ENCODE measurements around the gene TLX2.
A peak's percentile ranks its signal among the peaks of the same experiment; 100 is the strongest.

The TLX2 gene

DNA sequence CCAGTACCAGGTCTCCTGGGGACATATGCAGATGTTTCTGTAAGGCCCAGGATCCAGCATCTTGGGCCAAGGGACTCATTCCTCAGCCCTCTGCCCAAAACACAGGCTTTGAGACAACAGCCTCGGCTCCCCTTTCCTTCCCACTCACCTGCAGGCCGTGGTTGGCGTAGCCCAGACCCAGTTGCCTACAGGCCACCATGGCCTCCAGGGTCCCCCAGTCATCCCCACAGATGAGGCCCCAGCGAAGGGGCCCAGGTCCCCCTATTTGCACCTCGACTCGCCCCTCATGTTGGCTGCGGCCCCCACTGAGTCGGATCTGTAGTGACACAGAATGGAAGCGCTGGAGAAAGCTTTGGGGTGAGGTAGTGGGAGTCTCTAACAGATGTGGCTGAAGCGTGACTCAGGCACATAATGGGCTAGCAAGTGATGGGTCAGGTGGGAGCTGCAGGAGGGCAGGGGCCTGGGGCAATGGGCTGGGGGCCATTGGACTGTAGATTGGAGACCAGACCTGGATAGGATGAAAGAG lies 21.3 kb downstream of the TLX2 start:
- in situ Hi-C loops (cut with MboI; ENCODE audit: low pct_unique_long_range_greater_than_20kb, low sequenced_read_pairs, unreplicated experiment) = no loop called here
- TF ChIP-seq, protein P1, sequence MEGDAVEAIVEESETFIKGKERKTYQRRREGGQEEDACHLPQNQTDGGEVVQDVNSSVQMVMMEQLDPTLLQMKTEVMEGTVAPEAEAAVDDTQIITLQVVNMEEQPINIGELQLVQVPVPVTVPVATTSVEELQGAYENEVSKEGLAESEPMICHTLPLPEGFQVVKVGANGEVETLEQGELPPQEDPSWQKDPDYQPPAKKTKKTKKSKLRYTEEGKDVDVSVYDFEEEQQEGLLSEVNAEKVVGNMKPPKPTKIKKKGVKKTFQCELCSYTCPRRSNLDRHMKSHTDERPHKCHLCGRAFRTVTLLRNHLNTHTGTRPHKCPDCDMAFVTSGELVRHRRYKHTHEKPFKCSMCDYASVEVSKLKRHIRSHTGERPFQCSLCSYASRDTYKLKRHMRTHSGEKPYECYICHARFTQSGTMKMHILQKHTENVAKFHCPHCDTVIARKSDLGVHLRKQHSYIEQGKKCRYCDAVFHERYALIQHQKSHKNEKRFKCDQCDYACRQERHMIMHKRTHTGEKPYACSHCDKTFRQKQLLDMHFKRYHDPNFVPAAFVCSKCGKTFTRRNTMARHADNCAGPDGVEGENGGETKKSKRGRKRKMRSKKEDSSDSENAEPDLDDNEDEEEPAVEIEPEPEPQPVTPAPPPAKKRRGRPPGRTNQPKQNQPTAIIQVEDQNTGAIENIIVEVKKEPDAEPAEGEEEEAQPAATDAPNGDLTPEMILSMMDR (IDR thresholded peaks at IDR 0.05; ENCODE audit: extremely low read depth, insufficient read depth, missing control alignments) = no peak
- DNase-seq (ENCODE audit: low spot score) = no peak

DNA sequence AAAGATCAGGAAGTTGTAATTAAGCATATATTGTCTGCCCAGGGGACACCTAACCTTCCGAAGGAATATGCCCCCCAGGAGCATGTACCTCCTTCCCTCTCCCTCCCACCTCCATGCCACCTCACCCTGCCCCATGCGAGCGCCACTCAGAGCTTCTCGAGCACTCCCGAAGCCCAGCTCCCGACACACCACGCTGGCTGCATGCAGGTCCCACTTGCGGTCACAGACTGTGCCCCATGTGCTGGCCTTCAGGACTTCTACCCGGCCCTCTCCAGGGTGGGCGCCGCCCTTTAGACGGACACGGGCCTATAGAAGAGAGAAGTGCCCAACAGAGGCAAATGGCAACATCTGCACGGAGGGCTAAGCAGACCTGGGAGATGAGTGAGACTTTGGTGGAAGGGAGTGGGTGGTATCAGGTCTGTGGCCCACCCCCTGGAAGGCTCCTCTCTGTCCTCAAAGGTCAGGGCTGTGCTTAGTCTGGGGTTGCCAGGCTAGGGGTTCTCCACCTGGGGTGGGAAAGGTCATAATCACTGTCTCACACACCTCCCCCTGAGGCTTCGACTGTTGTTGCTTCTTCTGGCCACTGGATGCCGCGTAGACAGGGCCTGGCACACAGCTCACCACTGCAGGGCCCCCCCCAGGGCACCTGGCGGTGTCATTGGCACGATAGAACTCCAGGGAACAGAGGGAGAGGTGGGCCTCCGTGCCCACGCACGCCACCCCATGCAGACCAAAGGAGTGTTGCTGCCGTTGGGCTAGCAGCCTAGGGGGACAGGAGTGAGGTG lies 22.1 kb downstream of the TLX2 start:
- in situ Hi-C loops (cut with MboI; ENCODE audit: low pct_unique_long_range_greater_than_20kb, low sequenced_read_pairs, unreplicated experiment) = no loop called here
- TF ChIP-seq, protein P1 (IDR thresholded peaks at IDR 0.05; ENCODE audit: extremely low read depth, insufficient read depth, missing control alignments) = no peak
- no peak for DNase-seq (ENCODE audit: low spot score)

DNA sequence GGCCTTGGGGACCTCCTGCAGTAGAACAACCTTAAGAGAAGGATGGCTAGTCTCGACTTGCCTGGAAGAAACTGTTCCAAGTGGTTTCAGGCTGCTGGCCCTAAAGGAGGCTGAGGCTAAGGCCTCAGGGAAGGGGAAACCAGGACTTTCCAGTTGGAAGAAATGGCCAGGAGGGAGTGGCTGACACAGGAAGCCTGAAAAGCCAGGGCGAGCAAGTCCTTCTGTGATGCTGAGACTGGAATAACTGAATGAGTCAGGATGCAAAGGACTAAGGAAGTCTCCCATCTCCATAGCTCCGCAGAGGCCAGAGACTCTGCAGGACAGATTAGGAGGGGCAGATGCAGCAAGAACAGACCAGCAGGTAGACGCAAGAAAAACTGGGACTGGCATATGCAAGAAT lies 22.9 kb downstream of the TLX2 start:
- TF ChIP-seq, protein P1 (IDR thresholded peaks at IDR 0.05; ENCODE audit: extremely low read depth, insufficient read depth, missing control alignments) = no peak
- in situ Hi-C loops (cut with MboI; ENCODE audit: low pct_unique_long_range_greater_than_20kb, low sequenced_read_pairs, unreplicated experiment) = no loop called here
- DNase-seq (ENCODE audit: low spot score) = no peak

DNA sequence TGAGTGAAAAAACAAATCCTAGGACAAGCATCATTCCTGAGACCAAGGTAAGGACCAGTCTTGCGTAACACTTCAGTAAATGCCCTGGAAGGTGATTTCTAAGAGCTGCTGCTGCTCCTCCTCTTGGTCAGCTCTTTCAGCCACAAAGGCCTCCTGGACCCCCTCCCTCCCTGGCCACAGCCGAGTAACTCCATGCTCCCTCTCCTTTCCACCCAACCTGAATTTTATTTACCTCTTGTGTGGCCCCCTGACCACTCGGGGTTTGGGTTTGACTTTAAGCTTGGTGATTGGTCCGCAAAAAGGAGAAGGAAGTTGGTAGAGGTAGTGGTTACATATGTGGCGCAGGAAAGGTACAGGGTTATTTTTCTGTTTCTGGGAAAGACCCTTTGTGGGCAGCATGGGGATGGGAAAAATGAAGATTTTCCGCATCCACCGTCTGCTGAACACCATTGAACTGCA lies 24.7 kb downstream of the TLX2 start:
- in situ Hi-C loops (cut with MboI; ENCODE audit: low pct_unique_long_range_greater_than_20kb, low sequenced_read_pairs, unreplicated experiment) = no loop called here
- peak; percentile 73 for DNase-seq (ENCODE audit: low spot score)
- TF ChIP-seq, protein P1 (IDR thresholded peaks at IDR 0.05; ENCODE audit: extremely low read depth, insufficient read depth, missing control alignments) = no peak

DNA sequence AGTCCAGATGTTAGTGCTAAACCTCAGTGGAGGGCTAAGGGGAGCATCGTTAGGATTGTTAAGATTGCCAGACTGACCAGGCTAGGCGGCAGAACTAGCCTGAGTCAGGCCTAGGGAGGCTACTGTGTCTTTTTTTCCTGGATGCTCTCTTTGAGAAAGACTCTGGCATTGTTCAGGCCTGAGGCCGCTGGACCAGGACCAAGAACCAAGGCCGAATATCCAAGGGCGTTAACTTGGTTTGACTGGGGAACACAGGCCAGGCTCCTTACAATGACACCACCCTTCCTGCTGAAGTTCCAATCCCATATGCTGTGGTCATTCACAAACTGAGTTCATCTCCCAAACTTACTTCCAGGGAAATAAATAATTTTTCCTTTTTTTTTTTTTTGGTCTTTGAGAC lies 26.0 kb downstream of the TLX2 start:
- TF ChIP-seq, protein P1 (IDR thresholded peaks at IDR 0.05; ENCODE audit: extremely low read depth, insufficient read depth, missing control alignments) = no peak
- DNase-seq (ENCODE audit: low spot score) = no peak
- in situ Hi-C loops (cut with MboI; ENCODE audit: low pct_unique_long_range_greater_than_20kb, low sequenced_read_pairs, unreplicated experiment) = no loop called here

DNA sequence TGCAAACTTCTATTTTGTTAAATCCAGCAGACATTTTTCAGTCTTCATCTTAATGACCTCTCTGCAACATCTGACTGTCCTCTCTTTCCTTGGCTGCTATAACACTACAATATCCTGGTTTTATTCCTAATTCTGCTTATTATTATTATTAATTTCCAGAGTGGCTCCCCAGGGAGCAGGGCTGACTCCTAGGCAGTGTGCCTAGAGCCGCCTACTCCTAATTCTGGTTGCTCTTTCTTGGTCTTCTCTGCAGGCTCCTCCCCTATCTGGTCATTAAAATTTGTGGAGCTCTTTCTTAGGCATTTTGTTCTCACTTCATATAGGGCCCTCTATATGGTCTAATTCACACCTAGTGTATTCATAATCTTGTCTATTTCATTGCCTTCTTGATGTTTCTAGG lies 28.7 kb downstream of the TLX2 start:
- in situ Hi-C loops (cut with MboI; ENCODE audit: low pct_unique_long_range_greater_than_20kb, low sequenced_read_pairs, unreplicated experiment) = no loop called here
- TF ChIP-seq, protein P1 (IDR thresholded peaks at IDR 0.05; ENCODE audit: extremely low read depth, insufficient read depth, missing control alignments) = no peak
- DNase-seq (ENCODE audit: low spot score) = no peak
